Measurements from ENCODE around the gene VARS2. TPM values are rescaled to one million over a fixed set of nuclear protein-coding genes. Genes with fewer than 3 reads are reported as not detected.
"Not testable (repeated sequence)": the region's sequence is repeated elsewhere in the genome, so short reads cannot be mapped to it uniquely, and the experiment has no call there.

The VARS2 gene
- total RNA-seq, 1 donor from 2014 or later = 26.3 TPM

DNA sequence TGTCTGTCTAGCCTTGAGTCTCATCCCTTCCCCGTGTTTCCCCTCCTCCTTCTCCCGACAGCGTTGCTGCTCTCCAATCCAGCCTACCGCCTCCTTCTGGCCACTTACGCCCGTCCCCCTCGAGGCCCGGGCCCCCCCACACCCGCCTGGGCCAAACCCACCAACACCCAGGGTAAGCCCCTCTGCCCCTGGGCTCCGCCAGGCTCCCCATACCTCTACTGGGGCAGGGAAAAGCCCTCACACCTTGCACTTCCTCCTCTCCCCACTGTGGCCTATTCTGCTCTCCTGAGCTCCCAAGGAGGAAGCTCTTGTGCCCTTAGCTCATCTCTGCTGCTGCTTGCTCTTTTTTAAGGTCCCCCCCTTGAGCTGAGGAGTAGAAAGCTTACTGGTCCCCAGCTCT lies 18.7 kb upstream of the VARS2 start:
- Histone ChIP-seq H3K36me3 (ENCODE audit: control insufficient read depth, insufficient read depth, low read length) (peaks cover 68% of the 10 kb centered on the region), H3K27me3 (ENCODE audit: control insufficient read depth, insufficient read depth, low read length) (no peaks in the 10 kb centered on the region), H3K4me3 (ENCODE audit: low read depth, low read length) (no peak overlapping the region)
- FAIRE-seq = no peak
- TF ChIP-seq, protein P1, sequence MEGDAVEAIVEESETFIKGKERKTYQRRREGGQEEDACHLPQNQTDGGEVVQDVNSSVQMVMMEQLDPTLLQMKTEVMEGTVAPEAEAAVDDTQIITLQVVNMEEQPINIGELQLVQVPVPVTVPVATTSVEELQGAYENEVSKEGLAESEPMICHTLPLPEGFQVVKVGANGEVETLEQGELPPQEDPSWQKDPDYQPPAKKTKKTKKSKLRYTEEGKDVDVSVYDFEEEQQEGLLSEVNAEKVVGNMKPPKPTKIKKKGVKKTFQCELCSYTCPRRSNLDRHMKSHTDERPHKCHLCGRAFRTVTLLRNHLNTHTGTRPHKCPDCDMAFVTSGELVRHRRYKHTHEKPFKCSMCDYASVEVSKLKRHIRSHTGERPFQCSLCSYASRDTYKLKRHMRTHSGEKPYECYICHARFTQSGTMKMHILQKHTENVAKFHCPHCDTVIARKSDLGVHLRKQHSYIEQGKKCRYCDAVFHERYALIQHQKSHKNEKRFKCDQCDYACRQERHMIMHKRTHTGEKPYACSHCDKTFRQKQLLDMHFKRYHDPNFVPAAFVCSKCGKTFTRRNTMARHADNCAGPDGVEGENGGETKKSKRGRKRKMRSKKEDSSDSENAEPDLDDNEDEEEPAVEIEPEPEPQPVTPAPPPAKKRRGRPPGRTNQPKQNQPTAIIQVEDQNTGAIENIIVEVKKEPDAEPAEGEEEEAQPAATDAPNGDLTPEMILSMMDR (IDR thresholded peaks at IDR 0.05; ENCODE audit: insufficient read depth, low read length, severe bottlenecking) = no peak
- no peak for DNase-seq (ENCODE audit: low read depth)

DNA sequence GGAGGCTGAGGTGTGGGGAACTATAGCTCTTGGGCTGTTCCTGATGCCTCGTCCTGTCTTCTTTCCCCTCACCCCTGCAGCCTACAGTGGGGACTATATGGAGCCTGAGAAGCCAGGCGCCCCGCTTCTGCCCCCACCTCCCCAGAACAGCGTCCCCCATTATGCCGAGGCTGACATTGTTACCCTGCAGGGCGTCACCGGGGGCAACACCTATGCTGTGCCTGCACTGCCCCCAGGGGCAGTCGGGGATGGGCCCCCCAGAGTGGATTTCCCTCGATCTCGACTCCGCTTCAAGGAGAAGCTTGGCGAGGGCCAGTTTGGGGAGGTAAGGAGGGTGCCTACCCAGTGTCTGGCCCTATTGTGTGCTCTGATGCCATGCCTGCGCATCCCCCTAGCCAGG lies 17.5 kb upstream of the VARS2 start:
- no peak overlapping the region for H3K4me3 ChIP-seq (ENCODE audit: low read depth, low read length)
- H3K27me3 ChIP-seq (ENCODE audit: control insufficient read depth, insufficient read depth, low read length) = no peaks in the 10 kb centered on the region
- peaks cover 56% of the 10 kb centered on the region for H3K36me3 ChIP-seq (ENCODE audit: control insufficient read depth, insufficient read depth, low read length)
- DNase-seq (ENCODE audit: low read depth) = no peak
- TF ChIP-seq, protein P1 (IDR thresholded peaks at IDR 0.05; ENCODE audit: insufficient read depth, low read length, severe bottlenecking) = no peak
- FAIRE-seq = no peak

DNA sequence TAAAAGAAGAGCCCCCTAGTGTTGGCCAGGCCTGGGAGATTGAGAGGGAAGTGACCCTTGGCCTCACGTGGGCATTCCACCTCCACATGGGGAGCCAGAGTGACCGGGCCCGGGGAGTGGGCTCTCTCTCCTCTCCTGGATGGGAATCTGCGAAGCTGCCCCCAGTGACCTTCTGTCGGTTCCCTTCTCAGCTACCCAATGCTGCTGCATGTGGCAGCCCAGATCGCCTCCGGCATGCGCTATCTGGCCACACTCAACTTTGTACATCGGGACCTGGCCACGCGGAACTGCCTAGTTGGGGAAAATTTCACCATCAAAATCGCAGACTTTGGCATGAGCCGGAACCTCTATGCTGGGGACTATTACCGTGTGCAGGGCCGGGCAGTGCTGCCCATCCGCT lies 16.2 kb upstream of the VARS2 start:
- Histone ChIP-seq H3K27me3 (ENCODE audit: control insufficient read depth, insufficient read depth, low read length) (no peaks in the 10 kb centered on the region), H3K4me3 (ENCODE audit: low read depth, low read length) (no peak overlapping the region), H3K36me3 (ENCODE audit: control insufficient read depth, insufficient read depth, low read length) (peaks cover 44% of the 10 kb centered on the region)
- FAIRE-seq (no peak), DNase-seq (ENCODE audit: low read depth) (no peak)
- TF ChIP-seq, protein P1 (IDR thresholded peaks at IDR 0.05; ENCODE audit: insufficient read depth, low read length, severe bottlenecking) = no peak

DNA sequence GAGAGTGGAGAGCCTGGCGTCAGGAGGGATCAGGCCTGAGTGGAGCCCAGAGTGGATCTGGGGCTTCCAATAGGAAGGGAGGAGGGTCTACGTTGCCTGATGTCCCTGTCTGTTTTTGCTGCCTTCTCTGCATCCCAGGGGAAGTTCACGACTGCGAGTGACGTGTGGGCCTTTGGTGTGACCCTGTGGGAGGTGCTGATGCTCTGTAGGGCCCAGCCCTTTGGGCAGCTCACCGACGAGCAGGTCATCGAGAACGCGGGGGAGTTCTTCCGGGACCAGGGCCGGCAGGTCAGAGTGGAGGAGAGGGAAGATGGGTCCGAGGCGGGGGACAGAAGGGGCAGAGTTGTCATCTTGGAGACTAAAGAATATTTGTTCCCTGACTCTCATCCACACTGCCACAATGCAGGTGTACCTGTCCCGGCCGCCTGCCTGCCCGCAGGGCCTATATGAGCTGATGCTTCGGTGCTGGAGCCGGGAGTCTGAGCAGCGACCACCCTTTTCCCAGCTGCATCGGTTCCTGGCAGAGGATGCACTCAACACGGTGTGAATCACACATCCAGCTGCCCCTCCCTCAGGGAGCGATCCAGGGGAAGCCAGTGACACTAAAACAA lies 15.2 kb upstream of the VARS2 start:
- DNase-seq (ENCODE audit: low read depth) (no peak), FAIRE-seq (no peak)
- Histone ChIP-seq H3K27me3 (ENCODE audit: control insufficient read depth, insufficient read depth, low read length) (no peaks in the 10 kb centered on the region), H3K4me3 (ENCODE audit: low read depth, low read length) (no peak overlapping the region), H3K36me3 (ENCODE audit: control insufficient read depth, insufficient read depth, low read length) (peaks cover 36% of the 10 kb centered on the region)
- TF ChIP-seq, protein P1 (IDR thresholded peaks at IDR 0.05; ENCODE audit: insufficient read depth, low read length, severe bottlenecking) = no peak

DNA sequence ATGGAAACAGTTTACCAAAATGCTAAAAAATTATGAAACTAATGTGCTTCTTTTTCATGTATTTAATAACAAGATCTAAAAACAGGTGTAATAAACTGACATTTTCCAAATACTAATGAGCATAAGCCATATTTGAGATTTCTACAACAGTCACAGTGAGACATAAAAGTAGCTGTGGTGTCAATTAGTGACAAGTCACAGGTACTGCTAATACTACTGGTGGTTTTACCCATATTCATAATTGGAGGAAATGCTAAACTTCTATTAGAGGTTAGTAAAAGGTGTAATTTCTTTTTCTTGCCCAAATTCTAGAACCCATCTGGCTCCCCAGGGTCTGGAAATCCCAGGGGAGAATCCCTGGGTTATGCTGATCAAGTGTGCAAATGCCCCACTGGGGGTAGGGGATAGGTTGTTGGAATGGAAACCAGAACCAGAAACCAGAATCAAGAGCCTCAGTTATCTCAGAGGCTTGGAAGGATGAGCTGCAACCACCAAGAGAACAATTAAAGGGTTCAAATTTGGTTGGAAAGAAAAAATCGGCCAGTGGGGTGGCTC lies 13.1 kb upstream of the VARS2 start:
- TF ChIP-seq, protein P1 (IDR thresholded peaks at IDR 0.05; ENCODE audit: insufficient read depth, low read length, severe bottlenecking) = no peak
- DNase-seq (ENCODE audit: low read depth) (no peak), FAIRE-seq (no peak)
- H3K36me3 ChIP-seq (ENCODE audit: control insufficient read depth, insufficient read depth, low read length) = peaks cover 21% of the 10 kb centered on the region
- no peak overlapping the region for H3K4me3 ChIP-seq (ENCODE audit: low read depth, low read length)
- no peaks in the 10 kb centered on the region for H3K27me3 ChIP-seq (ENCODE audit: control insufficient read depth, insufficient read depth, low read length)

DNA sequence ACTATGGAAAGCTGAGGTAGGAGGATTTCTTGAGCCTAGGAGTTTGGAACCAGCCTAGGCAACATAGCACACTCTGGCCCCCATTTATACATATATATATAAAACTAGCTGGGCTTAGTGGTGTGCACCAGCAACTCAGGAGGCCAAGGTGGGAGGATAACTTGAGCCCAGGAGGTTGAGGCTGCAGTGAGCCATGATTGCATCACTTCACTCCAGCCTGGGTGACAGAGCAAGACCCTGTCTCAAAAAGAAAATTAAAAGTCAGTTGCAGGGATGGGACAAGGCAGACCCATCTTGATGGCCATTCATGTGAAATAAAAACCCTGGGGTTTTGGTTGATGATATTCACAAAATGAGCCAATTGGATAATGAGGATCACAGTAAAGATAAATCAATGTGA lies 12.6 kb upstream of the VARS2 start:
- TF ChIP-seq, protein P1 (IDR thresholded peaks at IDR 0.05; ENCODE audit: insufficient read depth, low read length, severe bottlenecking) = no peak
- FAIRE-seq (no peak), DNase-seq (ENCODE audit: low read depth) (no peak)
- no peaks in the 10 kb centered on the region for H3K27me3 ChIP-seq (ENCODE audit: control insufficient read depth, insufficient read depth, low read length)
- H3K4me3 ChIP-seq (ENCODE audit: low read depth, low read length) = no peak overlapping the region
- H3K36me3 ChIP-seq (ENCODE audit: control insufficient read depth, insufficient read depth, low read length) = peaks cover 20% of the 10 kb centered on the region

DNA sequence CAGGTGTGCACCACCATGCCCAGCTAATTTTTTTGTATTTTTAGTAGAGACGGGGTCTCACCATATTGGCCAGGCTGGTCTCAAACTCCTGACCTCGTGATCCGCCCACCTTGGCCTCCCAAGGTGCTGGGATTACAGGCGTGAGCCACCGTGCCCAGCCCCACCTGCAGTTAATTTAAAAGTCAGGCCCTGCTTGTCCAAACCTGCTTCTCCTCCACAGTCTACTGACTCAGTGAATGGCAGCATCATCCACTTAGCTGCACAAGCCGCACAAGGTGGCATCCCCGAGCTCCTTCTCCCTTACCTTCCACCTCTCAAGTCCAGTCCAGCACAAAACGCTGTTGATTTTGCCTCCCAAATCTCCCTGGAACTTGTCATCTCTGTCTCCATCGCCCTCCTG lies 11.8 kb upstream of the VARS2 start:
- peak; percentile 84 for DNase-seq (ENCODE audit: low read depth)
- FAIRE-seq = not testable (repeated sequence)

More for the DNA sequence above, 11.8 kb upstream of the VARS2 start:
- not testable (repeated sequence) for H3K4me3 ChIP-seq (ENCODE audit: low read depth, low read length); H3K27me3 ChIP-seq (ENCODE audit: control insufficient read depth, insufficient read depth, low read length)
- H3K36me3 ChIP-seq (ENCODE audit: control insufficient read depth, insufficient read depth, low read length) = peaks cover 19% of the 10 kb centered on the region
